Measurements from ENCODE around the gene CTNNA2. TPM values are rescaled to one million over a fixed set of nuclear protein-coding genes. Genes with fewer than 3 reads are reported as not detected.

The CTNNA2 gene
- polyA plus RNA-seq, 1 experiment, result not detected

GRCh38 chr2:79938648-79939047 lies 425.8 kb downstream of the CTNNA2 start:
- no peak for TF ChIP-seq CTCF (IDR thresholded peaks at IDR 0.05; ENCODE audit: low read depth, low read length)
- Histone ChIP-seq H3K27ac (ENCODE audit: low read depth, low read length) (no peak overlapping the region), H3K27me3 (ENCODE audit: control insufficient read depth, insufficient read depth, low read length) (no peaks in the 10 kb centered on the region), H3K9me3 (ENCODE audit: control insufficient read depth, insufficient read depth, low read length) (no peaks in the 10 kb centered on the region), H3K4me3 (ENCODE audit: low read depth, low read length) (no peak overlapping the region)
- no peak for DNase-seq (ENCODE audit: low read depth, low spot score)
- ChIA-PET CTCF (interaction anchor here (1.1 to 2.7 kb wide), 5 partner anchors 8 to 560 kb away, joined by 3 to 14 read pairs (median 6); no protein-coding TSS in a partner anchor), POLR2A (no interaction called here)

- H3K27ac ChIP-seq (ENCODE audit: low read depth, low read length), result no peak overlapping the region
- H3K9me3 ChIP-seq (ENCODE audit: control insufficient read depth, insufficient read depth, low read length), result no peaks in the 10 kb centered on the region
- peaks cover 3% of the 10 kb centered on the region for H3K27me3 ChIP-seq (ENCODE audit: control insufficient read depth, insufficient read depth, low read length)
- TF ChIP-seq CTCF (IDR thresholded peaks at IDR 0.05; ENCODE audit: low read depth, low read length), result no peak
- DNase-seq (ENCODE audit: low read depth, low spot score), result no peak
- CTCF ChIA-PET, result interaction anchor here (2.7 kb wide), 1 partner anchor 133 kb away, joined by 14 read pairs; no protein-coding TSS in a partner anchor
- POLR2A ChIA-PET, result no interaction called here
- no peak overlapping the region for H3K4me3 ChIP-seq (ENCODE audit: low read depth, low read length)
Observed at GRCh38 chr2:79940364-79940763, 427.5 kb downstream of the CTNNA2 start.

GRCh38 chr2:79941179-79941578 lies 428.3 kb downstream of the CTNNA2 start:
- DNase-seq (ENCODE audit: low read depth, low spot score), result no peak
- Histone ChIP-seq H3K4me3 (ENCODE audit: low read depth, low read length) (no peak overlapping the region), H3K27ac (ENCODE audit: low read depth, low read length) (no peak overlapping the region), H3K9me3 (ENCODE audit: control insufficient read depth, insufficient read depth, low read length) (no peaks in the 10 kb centered on the region), H3K27me3 (ENCODE audit: control insufficient read depth, insufficient read depth, low read length) (peaks cover 3% of the 10 kb centered on the region)
- ChIA-PET POLR2A (no interaction called here), CTCF (no interaction called here)
- TF ChIP-seq CTCF (IDR thresholded peaks at IDR 0.05; ENCODE audit: low read depth, low read length), result no peak

- Histone ChIP-seq H3K27me3 (ENCODE audit: control insufficient read depth, insufficient read depth, low read length) (peaks cover 3% of the 10 kb centered on the region), H3K4me3 (ENCODE audit: low read depth, low read length) (no peak overlapping the region), H3K27ac (ENCODE audit: low read depth, low read length) (no peak overlapping the region), H3K9me3 (ENCODE audit: control insufficient read depth, insufficient read depth, low read length) (no peaks in the 10 kb centered on the region)
- TF ChIP-seq CTCF (IDR thresholded peaks at IDR 0.05; ENCODE audit: low read depth, low read length), result no peak
- POLR2A ChIA-PET, result no interaction called here
- CTCF ChIA-PET, result no interaction called here
- no peak for DNase-seq (ENCODE audit: low read depth, low spot score)
Observed at GRCh38 chr2:79944205-79944604, 431.4 kb downstream of the CTNNA2 start.

GRCh38 chr2:79945653-79946445 lies 433.0 kb downstream of the CTNNA2 start:
- DNase-seq (ENCODE audit: low read depth, low spot score), result no peak
- Histone ChIP-seq H3K27me3 (ENCODE audit: control insufficient read depth, insufficient read depth, low read length) (peaks cover 3% of the 10 kb centered on the region), H3K4me3 (ENCODE audit: low read depth, low read length) (no peak overlapping the region), H3K27ac (ENCODE audit: low read depth, low read length) (no peak overlapping the region), H3K9me3 (ENCODE audit: control insufficient read depth, insufficient read depth, low read length) (no peaks in the 10 kb centered on the region)
- TF ChIP-seq CTCF (IDR thresholded peaks at IDR 0.05; ENCODE audit: low read depth, low read length), result no peak
- ChIA-PET CTCF (interaction anchor here (1.1 kb wide), 1 partner anchor 9 kb away, joined by 3 read pairs; no protein-coding TSS in a partner anchor), POLR2A (no interaction called here)
